ENCODE data around the gene DRC7. TPM values are rescaled to one million over a fixed set of nuclear protein-coding genes. Genes with fewer than 3 reads are reported as not detected.

The DRC7 gene
- total and polyA plus RNA-seq, 7 donors, result not detected

DNA sequence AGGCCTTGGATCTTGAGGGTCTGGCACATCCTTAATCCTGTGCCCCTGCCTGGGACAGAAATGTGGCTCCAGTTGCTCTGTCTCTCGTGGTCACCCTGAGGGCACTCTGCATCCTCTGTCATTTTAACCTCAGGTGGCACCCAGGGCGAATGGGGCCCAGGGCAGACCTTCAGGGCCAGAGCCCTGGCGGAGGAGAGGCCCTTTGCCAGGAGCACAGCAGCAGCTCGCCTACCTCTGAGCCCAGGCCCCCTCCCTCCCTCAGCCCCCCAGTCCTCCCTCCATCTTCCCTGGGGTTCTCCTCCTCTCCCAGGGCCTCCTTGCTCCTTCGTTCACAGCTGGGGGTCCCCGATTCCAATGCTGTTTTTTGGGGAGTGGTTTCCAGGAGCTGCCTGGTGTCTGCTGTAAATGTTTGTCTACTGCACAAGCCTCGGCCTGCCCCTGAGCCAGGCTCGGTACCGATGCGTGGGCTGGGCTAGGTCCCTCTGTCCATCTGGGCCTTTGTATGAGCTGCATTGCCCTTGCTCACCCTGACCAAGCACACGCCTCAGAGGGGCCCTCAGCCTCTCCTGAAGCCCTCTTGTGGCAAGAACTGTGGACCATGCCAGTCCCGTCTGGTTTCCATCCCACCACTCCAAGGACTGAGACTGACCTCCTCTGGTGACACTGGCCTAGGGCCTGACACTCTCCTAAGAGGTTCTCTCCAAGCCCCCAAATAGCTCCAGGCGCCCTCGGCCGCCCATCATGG is 30.5 kb upstream of the DRC7 start:
- TF ChIP-seq EP300 (IDR thresholded peaks at IDR 0.05) (no peak), CTCF (IDR thresholded peaks at IDR 0.05) (no peak), POLR2AphosphoS5 (IDR thresholded peaks at IDR 0.05) (no peak), POLR2A (IDR thresholded peaks at IDR 0.05) (no peak)
- Histone ChIP-seq H3K27ac (no peak overlapping the region), H3K4me3 (no peak overlapping the region), H3K36me3 (no peaks in the 10 kb centered on the region), H3K27me3 (no peaks in the 10 kb centered on the region), H3K9me3 (no peaks in the 10 kb centered on the region), H3K4me1 (no peaks in the 10 kb centered on the region)
- no peak for DNase-seq
- 87 to 92% methylated on average over 15 of the region's 15 CpGs for WGBS, 2 donors
- intact Hi-C loops (cut with DNase I), result no loop called here

DNA sequence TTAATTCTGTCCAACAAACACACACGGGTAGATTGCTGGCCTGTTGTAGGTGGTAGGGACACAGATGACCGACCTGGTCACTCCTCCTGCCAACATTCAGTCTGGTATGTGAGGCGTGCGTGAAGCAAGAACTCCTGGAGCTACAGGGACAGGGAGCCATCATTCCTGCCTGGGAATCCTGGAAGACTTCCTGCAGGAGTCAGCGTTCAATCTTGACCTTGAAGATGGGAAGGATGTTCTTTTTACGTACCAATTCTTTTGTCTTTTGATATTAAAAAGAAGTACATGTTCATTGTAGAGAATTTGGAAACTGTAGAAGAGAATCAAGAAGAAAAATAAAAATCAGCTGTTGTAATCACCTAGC is 30.0 kb upstream of the DRC7 start:
- intact Hi-C loops (cut with DNase I), result no loop called here
- 90 to 91% methylated on average over 6 of the region's 6 CpGs for WGBS, 2 donors
- H3K36me3 ChIP-seq, result no peaks in the 10 kb centered on the region

GRCh38 chr16:57665541-57665940 is 29.1 kb upstream of the DRC7 start:
- WGBS, 2 donors, result 58 to 65% methylated on average over 4 of the region's 4 CpGs
- Histone ChIP-seq H3K36me3 (no peaks in the 10 kb centered on the region), H3K4me1 (no peaks in the 10 kb centered on the region), H3K4me3 (no peak overlapping the region), H3K27me3 (no peaks in the 10 kb centered on the region), H3K9me3 (no peaks in the 10 kb centered on the region), H3K27ac (no peak overlapping the region)
- intact Hi-C loops (cut with DNase I), result no loop called here
- no peak for TF ChIP-seq CTCF (IDR thresholded peaks at IDR 0.05)
- TF ChIP-seq EP300 (IDR thresholded peaks at IDR 0.05), result no peak
- no peak for TF ChIP-seq POLR2A (IDR thresholded peaks at IDR 0.05)
- no peak for TF ChIP-seq POLR2AphosphoS5 (IDR thresholded peaks at IDR 0.05)
- DNase-seq, result no peak

More for the DNA sequence above, 30.0 kb upstream of the DRC7 start:
- no peak for DNase-seq
- H3K27ac ChIP-seq, result no peak overlapping the region
- no peak overlapping the region for H3K4me3 ChIP-seq
- no peaks in the 10 kb centered on the region for H3K4me1 ChIP-seq
- H3K9me3 ChIP-seq, result no peaks in the 10 kb centered on the region
- TF ChIP-seq POLR2AphosphoS5 (IDR thresholded peaks at IDR 0.05), result no peak
- TF ChIP-seq CTCF (IDR thresholded peaks at IDR 0.05), result no peak
- TF ChIP-seq EP300 (IDR thresholded peaks at IDR 0.05), result no peak
- TF ChIP-seq POLR2A (IDR thresholded peaks at IDR 0.05), result no peak
- H3K27me3 ChIP-seq, result no peaks in the 10 kb centered on the region

- Histone ChIP-seq H3K27ac (no peak overlapping the region), H3K36me3 (no peaks in the 10 kb centered on the region), H3K9me3 (no peaks in the 10 kb centered on the region), H3K4me1 (no peaks in the 10 kb centered on the region), H3K4me3 (no peak overlapping the region), H3K27me3 (no peaks in the 10 kb centered on the region)
- intact Hi-C loops (cut with DNase I), result no loop called here
- DNase-seq, result no peak
- WGBS, 2 donors, result 78 to 84% methylated on average over 11 of the region's 11 CpGs
- no peak for TF ChIP-seq EP300 (IDR thresholded peaks at IDR 0.05)
- no peak for TF ChIP-seq POLR2AphosphoS5 (IDR thresholded peaks at IDR 0.05)
- TF ChIP-seq POLR2A (IDR thresholded peaks at IDR 0.05), result no peak
- TF ChIP-seq CTCF (IDR thresholded peaks at IDR 0.05), result no peak
Measured at GRCh38 chr16:57666353-57667047, 28.1 kb upstream of the DRC7 start.
